Endothelial cell of umbilical vein (primary cell): ENCODE measurements around the gene BCAS3.

Source experiments
- CTCF ChIP-seq, 2 donors: IDR thresholded peaks; 1 replicate in 1 of 2; 2 replicates in 1 of 2; pipeline ENCODE4 v1.5.1; 2011; ENCODE audit warnings: low read length in 2 of 2, mild to moderate bottlenecking in 2 of 2, moderate library complexity in 2 of 2, control low read depth in 1 of 2, inconsistent platforms in 1 of 2, low read depth in 1 of 2; ENCODE audit not compliant: insufficient read depth in 1 of 2; ENCODE audit errors: extremely low read depth in 1 of 2
- MYC ChIP-seq: IDR thresholded peaks from one replicate; pipeline ENCODE4 v1.6.1; 2011; ENCODE audit warnings: mild to moderate bottlenecking, low read depth, low read length
- POLR2AphosphoS5 ChIP-seq: IDR thresholded peaks from 2 replicates; pipeline ENCODE4 v1.6.1; 2012; ENCODE audit warnings: low read depth, mild to moderate bottlenecking, control low read depth, low read length, moderate library complexity; ENCODE audit not compliant: insufficient read depth

GRCh38 chr17:60993497-60993896, 315.8 kb downstream of the BCAS3 start:
- no peak for TF ChIP-seq CTCF (IDR thresholded peaks at IDR 0.05; ENCODE audit: extremely low read depth in 1 of 2, insufficient read depth in 1 of 2, low read depth in 1 of 2, low read length in 2 of 2)
- TF ChIP-seq POLR2AphosphoS5, result no peak
- TF ChIP-seq MYC, result no peak
